NB4 (cell line): ENCODE results near the gene C9orf78.
A peak's percentile ranks its signal among the peaks of the same experiment; 100 is the strongest.

Experiments
- DNase-seq: peaks from one replicate; pipeline ENCODE4 v3.0.0; 2010; ENCODE audit warnings: low read depth
- H3K4me3 ChIP-seq: one replicate; pipeline ENCODE4 v1.5.1; 2011; ENCODE audit warnings: mild to moderate bottlenecking, low read depth, low read length, moderate library complexity
- CTCF ChIP-seq: IDR thresholded peaks from one replicate; pipeline ENCODE4 v1.5.1; 2012; ENCODE audit warnings: low read depth, low read length
- MAX ChIP-seq: IDR thresholded peaks from 2 replicates; pipeline ENCODE4 v1.6.1; 2011; ENCODE audit warnings: low read depth, low read length
- MYC ChIP-seq: IDR thresholded peaks from 2 replicates; pipeline ENCODE4 v1.6.1; 2011; ENCODE audit warnings: low read depth, low read length
- POLR2A ChIP-seq: IDR thresholded peaks from 2 replicates; pipeline ENCODE4 v1.6.1; 2011; ENCODE audit warnings: mild to moderate bottlenecking; ENCODE audit not compliant: insufficient read length; ENCODE audit errors: extremely low read depth

The C9orf78 gene

GRCh38 chr9:129857207-129857606, 22.1 kb upstream of the C9orf78 start:
- no peak for TF ChIP-seq MYC
- no peak for TF ChIP-seq POLR2A
- no peak for TF ChIP-seq MAX
- no peak for TF ChIP-seq CTCF
- no peak overlapping the region for H3K4me3 ChIP-seq
- DNase-seq, result no peak

GRCh38 chr9:129854588-129855110, 19.6 kb upstream of the C9orf78 start:
- H3K4me3 ChIP-seq, result no peak overlapping the region
- TF ChIP-seq MYC (no peak), MAX (no peak), CTCF (no peak), POLR2A (no peak)
- DNase-seq, result no peak

GRCh38 chr9:129853614-129854013, 18.5 kb upstream of the C9orf78 start:
- no peak for TF ChIP-seq CTCF
- TF ChIP-seq MYC, result no peak
- TF ChIP-seq MAX, result no peak
- TF ChIP-seq POLR2A, result no peak
- DNase-seq, result no peak

GRCh38 chr9:129852579-129852978, 17.5 kb upstream of the C9orf78 start:
- TF ChIP-seq MYC (no peak), POLR2A (no peak), MAX (no peak), CTCF (no peak)
- no peak for DNase-seq
- no peak overlapping the region for H3K4me3 ChIP-seq

More at GRCh38 chr9:129853614-129854013, 18.5 kb upstream of the C9orf78 start:
- no peak overlapping the region for H3K4me3 ChIP-seq

- peak; percentile 32 for DNase-seq
- no peak overlapping the region for H3K4me3 ChIP-seq
- no peak for TF ChIP-seq MYC
- TF ChIP-seq CTCF, result no peak
These were observed 16.7 kb upstream of the C9orf78 start for GRCh38 chr9:129851821-129852220.

- no peak for TF ChIP-seq MYC
- no peak for TF ChIP-seq CTCF
- TF ChIP-seq MAX, result no peak
- no peak for TF ChIP-seq POLR2A
- DNase-seq, result no peak
- no peak overlapping the region for H3K4me3 ChIP-seq
These were observed 15.9 kb upstream of the C9orf78 start for GRCh38 chr9:129850821-129851550.
